BJ (cell line): ENCODE results near the gene GAB2. TPM values are rescaled to one million over a fixed set of nuclear protein-coding genes. Genes with fewer than 3 reads are reported as not detected.
"Not testable (repeated sequence)": the region's sequence is repeated elsewhere in the genome, so short reads cannot be mapped to it uniquely, and the experiment has no call there.

Source experiments
- CTCF ChIA-PET: fragments of 350-600 bp; formaldehyde crosslinking; extraction: SDS; loops from one replicate; lab custom pipeline; 2021; ENCODE audit warnings: antibody characterized with exemption, inconsistent platforms; lab: Yijun Ruan, JAX
- POLR2A ChIA-PET: fragments of 300-600 bp; sonication (Branson Sonifier 250); formaldehyde crosslinking; extraction: SDS; loops from one replicate; lab custom pipeline; 2021; ENCODE audit warnings: antibody characterized with exemption; lab: Charles Lee
- DNase-seq: peaks from one replicate; pipeline ENCODE4 v3.0.0-alpha.2; 2011; ENCODE audit warnings: low read depth
- H3K27me3 ChIP-seq: 2 replicates; pipeline ENCODE4 v1.6.0; 2011; ENCODE audit warnings: low read length; ENCODE audit not compliant: control insufficient read depth, insufficient read depth
- H3K36me3 ChIP-seq: 2 replicates; pipeline ENCODE4 v1.5.1; 2011; ENCODE audit warnings: low read length; ENCODE audit not compliant: control insufficient read depth, insufficient read depth
- H3K4me3 ChIP-seq: 2 replicates; pipeline ENCODE4 v1.5.1; 2011; ENCODE audit warnings: low read depth, mild to moderate bottlenecking, control low read depth, low read length
- CTCF ChIP-seq: IDR thresholded peaks from 2 replicates; pipeline ENCODE4 v1.5.1; 2011; ENCODE audit warnings: low read depth, mild to moderate bottlenecking, control low read depth, inconsistent platforms, low read length, moderate library complexity; ENCODE audit not compliant: insufficient read depth
- polyA plus RNA-seq: library from polyadenylated mRNA; depleted of rRNA; stranded (reverse); fragments of >200 nt; gene quantifications from 2 replicates; pipeline ENCODE4 v1.2.3, GENCODE V29; 2011

The GAB2 gene
- polyA plus RNA-seq, 1 experiment = 12.2 TPM

GRCh38 chr11:78364128-78364751 is 53.4 kb downstream of the GAB2 start:
- no peaks in the 10 kb centered on the region for H3K27me3 ChIP-seq
- H3K36me3 ChIP-seq = no peaks in the 10 kb centered on the region
- H3K4me3 ChIP-seq = no peak overlapping the region
- ChIA-PET CTCF (interaction anchor here (0.6 to 1.0 kb wide), 3 partner anchors 12 to 57 kb away, joined by 3 to 4 read pairs (median 3); no protein-coding TSS in a partner anchor), POLR2A (no interaction called here)
- no peak for TF ChIP-seq CTCF
- no peak for DNase-seq

- no peak for DNase-seq
- no peak overlapping the region for H3K4me3 ChIP-seq
- ChIA-PET POLR2A (no interaction called here), CTCF (interaction anchor here (1.0 kb wide), 1 partner anchor 16 kb away, joined by 3 read pairs; no protein-coding TSS in a partner anchor)
- no peaks in the 10 kb centered on the region for H3K27me3 ChIP-seq
- TF ChIP-seq CTCF = no peak
- H3K36me3 ChIP-seq = no peaks in the 10 kb centered on the region
Observed at GRCh38 chr11:78363024-78363619, 54.5 kb downstream of the GAB2 start.

- H3K4me3 ChIP-seq = no peak overlapping the region
- POLR2A ChIA-PET = no interaction called here
- no peaks in the 10 kb centered on the region for H3K36me3 ChIP-seq
- no peaks in the 10 kb centered on the region for H3K27me3 ChIP-seq
- TF ChIP-seq CTCF = no peak
- CTCF ChIA-PET = interaction anchor here (0.6 kb wide), 1 partner anchor 47 kb away, joined by 3 read pairs; no protein-coding TSS in a partner anchor
- no peak for DNase-seq
Observed at GRCh38 chr11:78361228-78361627, 56.4 kb downstream of the GAB2 start.

- CTCF ChIA-PET = interaction anchor here (0.8 kb wide), 1 partner anchor 9 kb away, joined by 3 read pairs; no protein-coding TSS in a partner anchor
- TF ChIP-seq CTCF = no peak
- POLR2A ChIA-PET = interaction anchor here (0.8 kb wide), 1 partner anchor 22 kb away, joined by 3 read pairs; no protein-coding TSS in a partner anchor
- Histone ChIP-seq H3K36me3 (no peaks in the 10 kb centered on the region), H3K27me3 (no peaks in the 10 kb centered on the region), H3K4me3 (no peak overlapping the region)
- no peak for DNase-seq
Observed at GRCh38 chr11:78359921-78360320, 57.7 kb downstream of the GAB2 start.

GRCh38 chr11:78357924-78358323 is 59.7 kb downstream of the GAB2 start:
- POLR2A ChIA-PET, CTCF ChIA-PET, H3K36me3 ChIP-seq, H3K4me3 ChIP-seq, H3K27me3 ChIP-seq, DNase-seq: not testable (repeated sequence)

- POLR2A ChIA-PET, CTCF ChIA-PET, H3K27me3 ChIP-seq, DNase-seq, H3K36me3 ChIP-seq, H3K4me3 ChIP-seq: not testable (repeated sequence)
Observed at GRCh38 chr11:78357425-78357824, 60.2 kb downstream of the GAB2 start.

GRCh38 chr11:78355742-78356141 is 61.9 kb downstream of the GAB2 start:
- H3K4me3 ChIP-seq, H3K36me3 ChIP-seq, DNase-seq, POLR2A ChIA-PET, H3K27me3 ChIP-seq: not testable (repeated sequence)
- CTCF ChIA-PET = interaction anchor here (0.8 kb wide), 1 partner anchor 11 kb away, joined by 3 read pairs; no protein-coding TSS in a partner anchor
